Liver (tissue), 9 donors: ENCODE measurements around the gene RASSF3. TPM values are rescaled to one million over a fixed set of nuclear protein-coding genes. Genes with fewer than 3 reads are reported as not detected.

Source experiments
- DNase-seq: peaks from one replicate; pipeline ENCODE4 v3.0.0-alpha.2; 2017; ENCODE audit warnings: low spot score
- H3K27ac ChIP-seq, 2 donors: one replicate each; pipeline ENCODE4 v1.7.0; 2013; ENCODE audit warnings: inconsistent platforms in 2 of 2, low read length in 2 of 2, control low read depth in 1 of 2, low read depth in 1 of 2, mild to moderate bottlenecking in 1 of 2
- H3K27me3 ChIP-seq, 4 donors: one replicate each; pipeline versions ENCODE4 v1.6.1 to v1.7.0; 2013; ENCODE audit warnings: low read length in 3 of 4, inconsistent platforms in 1 of 4, mild to moderate bottlenecking in 1 of 4, moderate library complexity in 1 of 4; ENCODE audit not compliant: control insufficient read depth in 4 of 4, insufficient read depth in 4 of 4
- H3K36me3 ChIP-seq, 4 donors: one replicate each; pipeline versions ENCODE4 v1.6.1 to v1.7.0; 2013; ENCODE audit warnings: low read length in 3 of 4, mild to moderate bottlenecking in 3 of 4, low read depth in 1 of 4, moderate library complexity in 1 of 4; ENCODE audit not compliant: control insufficient read depth in 4 of 4, insufficient read depth in 3 of 4
- H3K4me1 ChIP-seq, 4 donors: one replicate each; pipeline versions ENCODE4 v1.6.1 to v1.7.0; 2013; ENCODE audit warnings: low read length in 3 of 4, mild to moderate bottlenecking in 3 of 4, moderate library complexity in 1 of 4; ENCODE audit not compliant: control insufficient read depth in 4 of 4, insufficient read depth in 4 of 4
- H3K4me3 ChIP-seq, 3 donors: one replicate each; pipeline versions ENCODE4 v1.6.1 to v1.7.0; 2013; ENCODE audit warnings: low read length in 3 of 3, control low read depth in 1 of 3, low read depth in 1 of 3, mild to moderate bottlenecking in 1 of 3
- H3K9ac ChIP-seq, 2 donors: one replicate each; pipeline ENCODE4 v1.7.0; 2013; ENCODE audit warnings: low read length in 2 of 2, mild to moderate bottlenecking in 2 of 2, moderate library complexity in 2 of 2, control low read depth in 1 of 2, low read depth in 1 of 2
- H3K9me3 ChIP-seq, 4 donors: one replicate each; pipeline versions ENCODE4 v1.6.1 to v1.7.0; 2013; ENCODE audit warnings: low read length in 3 of 4; ENCODE audit not compliant: control insufficient read depth in 4 of 4
- ATF3 ChIP-seq: IDR thresholded peaks from 2 replicates; pipeline ENCODE4 v1.6.1; 2016; ENCODE audit warnings: antibody characterized with exemption
- EGR1 ChIP-seq, 2 donors: IDR thresholded peaks; 2 replicates each; pipeline ENCODE4 v1.6.1; 2016 to 2018; ENCODE audit warnings: antibody characterized with exemption in 2 of 2, low read depth in 2 of 2
- FOXA1 ChIP-seq: IDR thresholded peaks from 2 replicates; pipeline ENCODE4 v1.6.1; 2016; ENCODE audit warnings: antibody characterized with exemption
- FOXA2 ChIP-seq: IDR thresholded peaks from 2 replicates; pipeline ENCODE4 v1.6.1; 2016; ENCODE audit warnings: antibody characterized with exemption
- GABPA ChIP-seq, 2 donors: IDR thresholded peaks in 1 of 2; conservative IDR thresholded peaks in 1 of 2; 2 replicates each; pipeline ENCODE4 v1.6.1; 2016; ENCODE audit warnings: antibody characterized with exemption in 2 of 2, mild to moderate bottlenecking in 1 of 2, moderate library complexity in 1 of 2
- HNF4A ChIP-seq, 2 donors: conservative IDR thresholded peaks; 2 replicates each; pipeline ENCODE4 v1.6.1; 2016; ENCODE audit warnings: antibody characterized with exemption in 2 of 2, mild to moderate bottlenecking in 2 of 2
- HNF4G ChIP-seq: IDR thresholded peaks from 2 replicates; pipeline ENCODE4 v1.6.1; 2016; ENCODE audit warnings: antibody characterized with exemption
- JUND ChIP-seq, 2 donors: IDR thresholded peaks; 2 replicates each; pipeline ENCODE4 v1.6.1; 2016; ENCODE audit warnings: antibody characterized with exemption in 2 of 2
- MAX ChIP-seq: IDR thresholded peaks from 2 replicates; pipeline ENCODE4 v1.6.1; 2016; ENCODE audit warnings: antibody characterized with exemption
- NR2F2 ChIP-seq: IDR thresholded peaks from 2 replicates; pipeline ENCODE4 v1.6.1; 2016; ENCODE audit warnings: antibody characterized with exemption
- REST ChIP-seq: IDR thresholded peaks from 2 replicates; pipeline ENCODE4 v1.6.1; 2016; ENCODE audit warnings: antibody characterized with exemption, mild to moderate bottlenecking
- RXRA ChIP-seq, 2 donors: IDR thresholded peaks; 2 replicates each; pipeline ENCODE4 v1.6.1; 2017 to 2018; ENCODE audit warnings: antibody characterized with exemption in 2 of 2, mild to moderate bottlenecking in 1 of 2
- SP1 ChIP-seq: IDR thresholded peaks from 2 replicates; pipeline ENCODE4 v1.6.1; 2018; ENCODE audit warnings: antibody characterized with exemption, mild to moderate bottlenecking
- TAF1 ChIP-seq: conservative IDR thresholded peaks from 2 replicates; pipeline ENCODE4 v1.6.1; 2016; ENCODE audit warnings: antibody characterized with exemption, mild to moderate bottlenecking
- YY1 ChIP-seq: IDR thresholded peaks from 2 replicates; pipeline ENCODE4 v1.6.1; 2016; ENCODE audit warnings: antibody characterized with exemption, mild to moderate bottlenecking
- ZBTB33 ChIP-seq: IDR thresholded peaks from 2 replicates; pipeline ENCODE4 v1.6.1; 2016; ENCODE audit warnings: antibody characterized with exemption
- WGBS: extraction: QIAGEN DNeasy Blood & Tissue Kit; methylation state at CpG from one replicate; pipeline ENCODE4 v1.1.7; 2013; 5-methylcytosine and 5-hydroxymethylcytosine counted together
- polyA plus RNA-seq, 2 donors: library from polyadenylated mRNA; stranded (reverse) in 1 of 2; unstranded in 1 of 2; fragments of 200-250 nt in 1 of 2; fragments of >200 nt in 1 of 2; fragmentation: Nextera tagmentation in 1 of 2; extraction: Ambion mirVana in 1 of 2; gene quantifications; one replicate each; pipeline versions ENCODE4 v1.2.1 to v1.2.3, GENCODE V29; 2013 to 2015
- total RNA-seq, 2 donors: library from RNA; depleted of rRNA; stranded (reverse); fragments of >200 nt; gene quantifications; one replicate each; pipeline ENCODE4 v1.2.3, GENCODE V29; 2014
- donor health status: healthy.
- donor health status: healthy.
- donor health status: healthy.
- donor health status: healthy.
- donor health status: healthy.

Gene RASSF3
- total and polyA plus RNA-seq, 4 donors = 2.2 to 9.1 (median 5.6) TPM

GRCh38 chr12:64663015-64663414, 52.7 kb downstream of the RASSF3 start:
- Histone ChIP-seq H3K9me3 (no peaks in the 10 kb centered on the region), H3K27me3 (no peaks in the 10 kb centered on the region), H3K4me3 (no peak overlapping the region), H3K4me1 (peaks cover 0 to 14% (median 10%) of the 10 kb centered on the region in 4 donors), H3K27ac (no peak overlapping the region), H3K9ac (no peak overlapping the region), H3K36me3 (no peaks in the 10 kb centered on the region)
- WGBS = 93% methylated on average over 5 of the region's 5 CpGs
- no peak for DNase-seq
- TF ChIP-seq ZBTB33 = no peak
- no peak for TF ChIP-seq FOXA2
- TF ChIP-seq HNF4G = no peak
- no peak for TF ChIP-seq TAF1
- TF ChIP-seq NR2F2 = no peak
- no peak for TF ChIP-seq GABPA (IDR thresholded peaks at IDR 0.05 in 1 of 2, conservative IDR thresholded peaks at IDR 0.05 in 1 of 2)
- no peak for TF ChIP-seq REST
- TF ChIP-seq ATF3 = no peak
- no peak for TF ChIP-seq MAX
- no peak for TF ChIP-seq SP1
- no peak for TF ChIP-seq YY1

GRCh38 chr12:64665514-64665913, 55.2 kb downstream of the RASSF3 start:
- Histone ChIP-seq H3K9ac (no peak overlapping the region), H3K4me1 (peaks cover 0 to 29% (median 20%) of the 10 kb centered on the region in 4 donors), H3K27ac (no peak overlapping the region), H3K27me3 (no peaks in the 10 kb centered on the region), H3K9me3 (no peaks in the 10 kb centered on the region), H3K4me3 (no peak overlapping the region), H3K36me3 (no peaks in the 10 kb centered on the region)
- DNase-seq = no peak
- 76% methylated on average over 4 of the region's 4 CpGs for WGBS
- TF ChIP-seq HNF4A (conservative IDR thresholded peaks at IDR 0.05) = no peak
- TF ChIP-seq REST = no peak
- no peak for TF ChIP-seq RXRA (IDR thresholded peaks at IDR 0.05)
- no peak for TF ChIP-seq SP1
- no peak for TF ChIP-seq HNF4G
- no peak for TF ChIP-seq JUND (IDR thresholded peaks at IDR 0.05)
- no peak for TF ChIP-seq GABPA (IDR thresholded peaks at IDR 0.05 in 1 of 2, conservative IDR thresholded peaks at IDR 0.05 in 1 of 2)
- TF ChIP-seq ATF3 = no peak
- no peak for TF ChIP-seq TAF1
- no peak for TF ChIP-seq ZBTB33
- no peak for TF ChIP-seq EGR1 (IDR thresholded peaks at IDR 0.05; ENCODE audit: low read depth in 2 of 2)
- no peak for TF ChIP-seq FOXA2
- no peak for TF ChIP-seq FOXA1
- no peak for TF ChIP-seq MAX
